H9 (cell line): ENCODE results near the gene F11. TPM values are rescaled to one million over a fixed set of nuclear protein-coding genes. Genes with fewer than 3 reads are reported as not detected.

Experiments used
- DNase-seq: peaks from one replicate; pipeline ENCODE4 v3.0.0-alpha.2; 2017
- H2AFZ ChIP-seq: one replicate; pipeline ENCODE4 v1.6.1; 2013; ENCODE audit warnings: mild to moderate bottlenecking, low read length, control low read depth, moderate library complexity
- H2AK5ac ChIP-seq: 2 replicates; pipeline ENCODE4 v1.6.1; 2013; ENCODE audit warnings: low read length, control low read depth, mixed read lengths; ENCODE audit not compliant: insufficient read length
- H2BK120ac ChIP-seq: one replicate; pipeline ENCODE4 v1.6.1; 2013; ENCODE audit warnings: low read depth, mild to moderate bottlenecking, low read length, control low read depth, inconsistent platforms; ENCODE audit not compliant: poor library complexity, severe bottlenecking
- H2BK12ac ChIP-seq: 2 replicates; pipeline ENCODE4 v1.6.1; 2013; ENCODE audit warnings: low read length, control low read depth, mixed read lengths, low read depth; ENCODE audit not compliant: insufficient read length
- H2BK15ac ChIP-seq: 2 replicates; pipeline ENCODE4 v1.6.1; 2013; ENCODE audit warnings: low read depth, low read length, control low read depth
- H2BK20ac ChIP-seq: one replicate; pipeline ENCODE4 v1.6.1; 2013; ENCODE audit warnings: low read depth, mild to moderate bottlenecking, low read length, control low read depth, inconsistent platforms; ENCODE audit not compliant: poor library complexity, severe bottlenecking
- H2BK5ac ChIP-seq: 2 replicates; pipeline ENCODE4 v1.6.1; 2013; ENCODE audit warnings: low read length, control low read depth, mixed read lengths; ENCODE audit not compliant: insufficient read length
- H3K14ac ChIP-seq: 2 replicates; pipeline ENCODE4 v1.6.1; 2013; ENCODE audit warnings: low read length, control low read depth; ENCODE audit not compliant: insufficient read depth
- H3K18ac ChIP-seq: 2 replicates; pipeline ENCODE4 v1.6.1; 2013; ENCODE audit warnings: low read depth, mild to moderate bottlenecking, mixed read lengths, low read length, control low read depth; ENCODE audit not compliant: insufficient read length
- H3K23ac ChIP-seq: 2 replicates; pipeline ENCODE4 v1.6.1; 2013; ENCODE audit warnings: low read length, control low read depth, mixed read lengths, low read depth; ENCODE audit not compliant: insufficient read length
- H3K23me2 ChIP-seq: 2 replicates; pipeline ENCODE4 v1.6.1; 2013; ENCODE audit warnings: low read depth, mild to moderate bottlenecking, mixed read lengths, low read length, control low read depth; ENCODE audit not compliant: insufficient read length, poor library complexity, severe bottlenecking
- H3K27ac ChIP-seq: 2 replicates; pipeline ENCODE4 v1.5.1; 2013; ENCODE audit warnings: low read length, control low read depth, mixed read lengths, low read depth; ENCODE audit not compliant: insufficient read length
- H3K27me3 ChIP-seq: 2 replicates; pipeline ENCODE4 v1.6.1; 2013; ENCODE audit warnings: low read length, control low read depth, inconsistent platforms; ENCODE audit not compliant: insufficient read depth
- H3K4ac ChIP-seq: 2 replicates; pipeline ENCODE4 v1.6.1; 2013; ENCODE audit warnings: low read depth, mild to moderate bottlenecking, control low read depth, inconsistent platforms, low read length, moderate library complexity
- H3K4me1 ChIP-seq: 2 replicates; pipeline ENCODE4 v1.6.1; 2013; ENCODE audit warnings: low read length, control low read depth, inconsistent platforms; ENCODE audit not compliant: insufficient read depth
- H3K4me2 ChIP-seq: 2 replicates; pipeline ENCODE4 v1.6.1; 2013; ENCODE audit warnings: low read length, control low read depth, mixed read lengths; ENCODE audit not compliant: insufficient read length, insufficient read depth
- H3K56ac ChIP-seq: 2 replicates; pipeline ENCODE4 v1.6.1; 2013; ENCODE audit warnings: low read depth, mild to moderate bottlenecking, mixed read lengths, low read length, control low read depth; ENCODE audit not compliant: insufficient read length
- H3K79me1 ChIP-seq: 2 replicates; pipeline ENCODE4 v1.6.1; 2013; ENCODE audit warnings: low read depth, mild to moderate bottlenecking, moderate library complexity, low read length, control low read depth, inconsistent platforms; ENCODE audit not compliant: insufficient read depth, poor library complexity, severe bottlenecking
- H3K79me2 ChIP-seq: 2 replicates; pipeline ENCODE4 v1.6.1; 2013; ENCODE audit warnings: low read length, control low read depth, inconsistent platforms; ENCODE audit not compliant: insufficient read depth
- H3K9ac ChIP-seq: 2 replicates; pipeline ENCODE4 v1.6.1; 2013; ENCODE audit warnings: low read length, control low read depth, mixed read lengths; ENCODE audit not compliant: insufficient read length; ENCODE audit errors: extremely low read depth
- H3K9me3 ChIP-seq: one replicate; pipeline ENCODE4 v1.6.1; 2013; ENCODE audit warnings: low read depth, low read length, inconsistent platforms; ENCODE audit not compliant: control insufficient read depth
- H3T11ph ChIP-seq: one replicate; pipeline ENCODE4 v1.6.1; 2013; ENCODE audit warnings: mild to moderate bottlenecking, low read length, control low read depth, inconsistent platforms
- H4K20me1 ChIP-seq: one replicate; pipeline ENCODE4 v1.6.1; 2013; ENCODE audit not compliant: control insufficient read depth, insufficient read length, insufficient read depth
- H4K5ac ChIP-seq: 2 replicates; pipeline ENCODE4 v1.6.1; 2013; ENCODE audit warnings: low read depth, mild to moderate bottlenecking, mixed read lengths, low read length, control low read depth; ENCODE audit not compliant: insufficient read length
- H4K8ac ChIP-seq: replicated peaks from 2 replicates; pipeline ENCODE4 v1.6.1; 2013; ENCODE audit warnings: low read length, control low read depth, mixed read lengths, low read depth; ENCODE audit not compliant: insufficient read length
- H4K91ac ChIP-seq: 2 replicates; pipeline ENCODE4 v1.6.1; 2013; ENCODE audit warnings: low read depth, mild to moderate bottlenecking, moderate library complexity, mixed read lengths, low read length, control low read depth; ENCODE audit not compliant: insufficient read length
- H3K27ac Mint-ChIP-seq, 3 experiments: 2 replicates in 2 of 3; 3 replicates in 1 of 3; pipeline ENCODE4 v1.8.0; 2020 to 2021; ENCODE audit warnings: mixed read lengths in 3 of 3, mild to moderate bottlenecking in 1 of 3, moderate library complexity in 1 of 3
- H3K27me3 Mint-ChIP-seq: 2 replicates; pipeline ENCODE4 v1.8.0; 2021; ENCODE audit warnings: low read depth, mild to moderate bottlenecking, moderate library complexity, mixed read lengths
- H3K36me3 Mint-ChIP-seq, 3 experiments: 2 replicates in 2 of 3; 3 replicates in 1 of 3; pipeline ENCODE4 v1.8.0; 2020 to 2021; ENCODE audit warnings: low read depth in 3 of 3, mixed read lengths in 3 of 3; ENCODE audit not compliant: insufficient read depth in 1 of 3
- H3K4me1 Mint-ChIP-seq, 2 experiments: 2 replicates each; pipeline ENCODE4 v1.8.0; 2020; ENCODE audit warnings: mixed read lengths in 2 of 2
- H3K4me3 Mint-ChIP-seq, 2 experiments: 2 replicates in 1 of 2; 3 replicates in 1 of 2; pipeline ENCODE4 v1.8.0; 2020 to 2021; ENCODE audit warnings: mild to moderate bottlenecking in 2 of 2, mixed read lengths in 2 of 2, moderate library complexity in 1 of 2
- H3K9me3 Mint-ChIP-seq, 2 experiments: 2 replicates in 1 of 2; 3 replicates in 1 of 2; pipeline ENCODE4 v1.8.0; 2020; ENCODE audit warnings: mild to moderate bottlenecking in 2 of 2, mixed read lengths in 2 of 2, moderate library complexity in 1 of 2
- CTCF ChIP-seq: fragments of 200-600 bp; sonication (generic); conservative IDR thresholded peaks from 3 replicates; pipeline ENCODE4 v1.8.0; 2021; ENCODE audit warnings: antibody characterized with exemption, mild to moderate bottlenecking
- WGBS: extraction: QIAGEN DNeasy Blood & Tissue Kit; methylation state at CpG from one replicate; pipeline ENCODE4 v1.1.7; 2013; ENCODE audit warnings: missing lambda C conversion rate, low lambda C conversion rate, mixed read lengths; ENCODE audit not compliant: insufficient read length; ENCODE audit errors: extremely low coverage; 5-methylcytosine and 5-hydroxymethylcytosine counted together
- total RNA-seq: library from RNA; stranded (reverse); gene quantifications from 2 replicates; pipeline ENCODE4 v1.2.1, GENCODE V29; 2021

Gene F11
- total RNA-seq, 1 experiment from 2014 or later = 0.50 TPM

- Mint-ChIP-seq H3K4me3 (no peak overlapping the region), H3K4me1 (peaks cover 0 to 15% of the 10 kb centered on the region in 2 experiments; a peak in 2 of 4 replicates), H3K27ac (0 out of 7 replicates have a peak overlapping the region, but pooled peaks of 1 of the 3 experiments have one; percentile 40), H3K36me3 (peaks cover 0 to 6% (median 3%) of the 10 kb centered on the region in 3 experiments; a peak in 4 of 7 replicates), H3K27me3 (no peaks in the 10 kb centered on the region; the same call in 1 of the 2 replicates), H3K9me3 (no peaks in the 10 kb centered on the region; a peak in 1 of 5 replicates)
- Histone ChIP-seq H4K91ac (no peak overlapping the region), H4K5ac (no peak overlapping the region), H3K23ac (no peak overlapping the region), H2BK15ac (no peak overlapping the region), H2BK12ac (no peak overlapping the region), H4K20me1 (no peaks in the 10 kb centered on the region), H2BK5ac (no peak overlapping the region), H3K27me3 (no peaks in the 10 kb centered on the region), H2AFZ (no peak overlapping the region), H3T11ph (no peak overlapping the region), H4K8ac (no peak overlapping the region), H3K4me2 (no peak overlapping the region), H2BK120ac (no peak overlapping the region), H3K23me2 (no peaks in the 10 kb centered on the region), H2AK5ac (no peak overlapping the region), H3K18ac (no peak overlapping the region), H3K56ac (no peak overlapping the region), H3K4ac (no peak overlapping the region), H2BK20ac (no peak overlapping the region), H3K79me2 (no peaks in the 10 kb centered on the region), H3K9me3 (no peaks in the 10 kb centered on the region), H3K27ac (no peak overlapping the region), H3K14ac (no peak overlapping the region), H3K79me1 (no peaks in the 10 kb centered on the region), H3K9ac (no peak overlapping the region), H3K4me1 (no peaks in the 10 kb centered on the region)
- WGBS = no CpG with 5 or more reads among the region's 2 CpGs
- no peak for DNase-seq
- TF ChIP-seq CTCF = no peak
Measured at GRCh38 chr4:186234367-186234766, 31.6 kb upstream of the F11 start.
